Glomerular visceral epithelial cell (primary cell): ENCODE results near the gene LPAR3.

Source experiments
- DNase-seq: peaks from one replicate; pipeline ENCODE4 v3.0.0-alpha.2; 2016; ENCODE audit errors: extremely low spot score

The LPAR3 gene

GRCh38 chr1:84827976-84828375 lies 65.0 kb downstream of the LPAR3 start:
- DNase-seq = no peak

- no peak for DNase-seq
These were observed 65.5 kb downstream of the LPAR3 start for GRCh38 chr1:84827555-84827954.

- DNase-seq = no peak
These were observed 67.8 kb downstream of the LPAR3 start for GRCh38 chr1:84825161-84825560.

GRCh38 chr1:84823991-84824390 lies 69.0 kb downstream of the LPAR3 start:
- DNase-seq = no peak

GRCh38 chr1:84823511-84823910 lies 69.5 kb downstream of the LPAR3 start:
- DNase-seq = no peak

GRCh38 chr1:84810343-84810742 lies 82.7 kb downstream of the LPAR3 start:
- no peak for DNase-seq

- no peak for DNase-seq
These were observed 84.0 kb downstream of the LPAR3 start for GRCh38 chr1:84809023-84809422.

- no peak for DNase-seq
These were observed 89.4 kb downstream of the LPAR3 start for GRCh38 chr1:84803604-84804003.

- DNase-seq = no peak
These were observed 90.3 kb downstream of the LPAR3 start for GRCh38 chr1:84802567-84803232.

- no peak for DNase-seq
These were observed 92.6 kb downstream of the LPAR3 start for GRCh38 chr1:84800090-84801073.

- no peak for DNase-seq
These were observed 95.4 kb downstream of the LPAR3 start for GRCh38 chr1:84797603-84798002.

GRCh38 chr1:84795966-84796600 lies 96.9 kb downstream of the LPAR3 start:
- peak; percentile 78 for DNase-seq

GRCh38 chr1:84795213-84795612 lies 97.8 kb downstream of the LPAR3 start:
- no peak for DNase-seq

GRCh38 chr1:84792421-84792820 lies 100.6 kb downstream of the LPAR3 start:
- no peak for DNase-seq

GRCh38 chr1:84789014-84789413 lies 104.0 kb downstream of the LPAR3 start:
- DNase-seq = no peak

- DNase-seq = no peak
These were observed 107.6 kb downstream of the LPAR3 start for GRCh38 chr1:84785271-84786036.

GRCh38 chr1:84782881-84783280 lies 110.1 kb downstream of the LPAR3 start:
- no peak for DNase-seq

- DNase-seq = peak; percentile 60
These were observed 110.8 kb downstream of the LPAR3 start for GRCh38 chr1:84781946-84782771.

- DNase-seq = peak; percentile 17
These were observed 112.8 kb downstream of the LPAR3 start for GRCh38 chr1:84780000-84780716.

GRCh38 chr1:84776639-84777038 lies 116.4 kb downstream of the LPAR3 start:
- DNase-seq = no peak
